Natural killer cell treated with Interleukin-12 subunit alpha and Interleukin-12 subunit beta and Interleukin-15 and Interleukin-18, amount 100 ng/mL, for 72 hours (primary cell): Measurements from ENCODE around the gene TIMM22. TPM values are rescaled to one million over a fixed set of nuclear protein-coding genes. Genes with fewer than 3 reads are reported as not detected.

Experiments used
- ATAC-seq, 2 donors: fragments of 150-1000 bp; cut with Tn5 transposase in 1 of 2; sonication (Bioruptor Pico), chemical (Tn5 transposase) in 1 of 2; 2 replicates each; pipeline ENCODE4 v1.10.0; 2021
- DNase-seq: peaks from one replicate; pipeline ENCODE4 v3.0.0; 2022; ENCODE audit warnings: low spot score
- H3K27ac Mint-ChIP-seq, 2 donors: 1 replicate in 1 of 2; 2 replicates in 1 of 2; pipeline ENCODE4 v1.8.0; 2022; ENCODE audit warnings: mixed read lengths in 2 of 2, mild to moderate bottlenecking in 1 of 2, moderate library complexity in 1 of 2
- H3K27me3 Mint-ChIP-seq, 2 donors: 1 replicate in 1 of 2; 2 replicates in 1 of 2; pipeline ENCODE4 v1.8.0; 2022; ENCODE audit warnings: mixed read lengths in 2 of 2
- H3K36me3 Mint-ChIP-seq: one replicate; pipeline ENCODE4 v1.8.0; 2022; ENCODE audit warnings: mixed read lengths
- H3K4me1 Mint-ChIP-seq, 2 donors: 1 replicate in 1 of 2; 2 replicates in 1 of 2; pipeline ENCODE4 v1.8.0; 2022; ENCODE audit warnings: low read depth in 2 of 2, mixed read lengths in 2 of 2, mild to moderate bottlenecking in 1 of 2
- H3K4me3 Mint-ChIP-seq: one replicate; pipeline ENCODE4 v1.8.0; 2022; ENCODE audit warnings: mixed read lengths
- H3K9me3 Mint-ChIP-seq: 2 replicates; pipeline ENCODE4 v1.8.0; 2022; ENCODE audit warnings: mixed read lengths
- total RNA-seq, 2 donors: library from RNA; stranded (reverse); gene quantifications; one replicate each; pipeline ENCODE4 v1.2.3, GENCODE V29; 2022

TIMM22 gene
- total RNA-seq, 2 donors from 2014 or later = 12.7 to 19.8 TPM

DNA sequence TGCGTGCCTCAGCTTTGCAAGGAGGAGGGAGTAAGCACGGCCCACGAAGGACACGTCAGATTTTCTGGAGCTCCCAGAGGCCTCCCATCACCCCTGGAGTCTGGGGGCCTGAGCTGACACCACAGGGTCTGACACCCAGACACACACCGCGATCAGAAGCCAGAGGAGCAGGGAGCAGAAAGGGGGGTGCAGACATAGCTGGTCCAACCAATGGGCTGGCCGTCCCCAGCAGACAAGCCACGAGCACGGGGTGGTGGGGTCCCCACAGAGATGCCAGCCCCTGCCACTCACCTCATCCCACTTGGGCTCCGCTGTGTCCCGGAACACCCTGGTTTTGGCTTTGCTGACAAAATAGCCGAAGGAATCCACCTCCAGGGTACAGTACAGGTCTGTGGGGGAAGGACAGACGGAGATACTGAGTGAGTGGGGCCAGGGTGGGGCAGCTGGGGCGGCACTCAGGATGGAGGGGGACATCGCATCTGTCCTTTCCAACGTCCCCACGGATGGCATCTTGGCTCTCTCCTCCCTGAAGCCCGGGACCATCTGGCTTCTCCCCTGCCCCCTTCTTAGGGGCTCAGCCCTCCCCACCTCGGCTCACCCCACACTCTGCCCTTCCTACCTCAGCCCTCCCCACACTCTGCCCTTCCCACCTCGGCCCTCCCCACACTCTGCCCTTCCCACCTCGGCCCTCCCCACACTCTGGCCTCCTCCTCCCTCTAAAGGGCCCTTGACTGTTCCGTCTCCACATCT lies 53.5 kb downstream of the TIMM22 start:
- ATAC-seq (peak in 1 of 2 donors; percentile 29), DNase-seq (peak; percentile 37)
- no peak overlapping the region for H3K4me3 Mint-ChIP-seq
- H3K27ac Mint-ChIP-seq = no peak overlapping the region
- peaks cover 2 to 3% of the 10 kb centered on the region in 2 donors for H3K4me1 Mint-ChIP-seq
- no peaks in the 10 kb centered on the region for H3K9me3 Mint-ChIP-seq
- H3K36me3 Mint-ChIP-seq = peaks cover 1% of the 10 kb centered on the region
- no peaks in the 10 kb centered on the region for H3K27me3 Mint-ChIP-seq

DNA sequence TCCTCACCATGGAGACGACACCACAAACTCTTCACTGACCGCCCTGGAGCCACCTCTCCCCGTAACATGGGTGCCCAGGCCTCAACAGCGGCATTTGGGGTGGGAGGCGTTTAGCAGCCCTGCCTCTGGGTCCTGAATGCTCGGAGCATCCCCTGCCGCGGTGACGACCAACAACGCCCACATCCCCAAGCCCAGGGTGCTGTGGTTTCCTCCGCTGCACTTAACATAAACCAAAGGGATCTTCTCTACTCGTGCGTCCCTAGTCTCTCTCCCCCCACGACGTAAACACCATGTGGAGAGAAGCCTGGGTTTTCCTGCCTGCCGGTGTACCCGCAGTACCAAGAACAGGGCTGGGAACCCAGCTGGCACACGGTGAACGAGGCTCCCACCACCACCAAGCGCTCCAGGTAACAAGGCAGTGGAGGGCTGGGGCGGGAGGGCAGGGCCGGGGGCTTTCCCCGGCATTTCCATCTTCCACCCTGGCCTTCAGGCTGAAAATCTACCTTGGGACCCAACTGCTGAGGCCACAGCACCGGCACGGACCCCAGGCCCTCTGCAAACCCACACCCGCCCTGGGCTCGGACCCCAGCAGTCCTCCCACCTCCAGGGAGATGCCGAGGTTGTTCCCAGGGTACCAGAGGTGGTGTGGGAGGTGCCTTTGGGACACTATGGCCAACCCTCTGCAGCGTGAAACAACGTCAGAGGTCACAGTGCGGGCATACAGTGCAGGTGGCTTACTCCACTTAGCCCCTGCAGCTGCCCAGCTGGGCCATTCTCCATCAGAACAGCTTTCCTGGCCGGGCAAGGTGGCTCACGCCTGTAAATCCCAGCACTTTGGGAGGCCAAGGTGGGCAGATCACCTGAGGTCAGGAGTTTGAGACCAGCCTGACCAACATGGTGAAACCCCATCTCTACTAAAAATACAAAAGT lies 54.3 kb downstream of the TIMM22 start:
- H3K36me3 Mint-ChIP-seq = no peaks in the 10 kb centered on the region
- H3K27me3 Mint-ChIP-seq = no peaks in the 10 kb centered on the region
- no peaks in the 10 kb centered on the region for H3K9me3 Mint-ChIP-seq
- no peak overlapping the region for H3K4me3 Mint-ChIP-seq
- ATAC-seq (no peak), DNase-seq (peak; percentile 49)
- H3K4me1 Mint-ChIP-seq = peaks cover 0 to 2% of the 10 kb centered on the region in 2 donors
- no peak overlapping the region for H3K27ac Mint-ChIP-seq

Other genes with a start within 250 kb of the TIMM22 start
- 10 to 100 TPM; 34.2 to 58.4 TPM for gene GEMIN4, start 244.9 kb upstream of the TIMM22 start, total RNA-seq
- 10 to 100 TPM; 52.9 to 62.5 TPM for gene GLOD4, start 214.8 kb upstream of the TIMM22 start, total RNA-seq
- gene MRM3, start 214.8 kb upstream of the TIMM22 start, total RNA-seq = 10 to 100 TPM; 23.5 to 36.6 TPM
- gene NXN, start 17.4 kb upstream of the TIMM22 start, total RNA-seq = under 1 TPM; 0.61 to 0.69 TPM
- gene ABR, start 182.9 kb downstream of the TIMM22 start, total RNA-seq = 10 to 100 TPM; 79.1 to 80.5 TPM